Endothelial cell of umbilical vein (primary cell): ENCODE results near the gene SEC61G. TPM values are rescaled to one million over a fixed set of nuclear protein-coding genes. Genes with fewer than 3 reads are reported as not detected.

Experiments
- BruUV-seq: library from RNA; stranded (reverse); fragments of 400-500 nt; replicated peaks from 2 replicates; lab custom pipeline; 2021; lab: Mats Ljungman, UMichigan
- CTCF ChIA-PET: fragments of 300-600, 350-600 bp; sonication (Branson Sonifier 250); formaldehyde crosslinking; loops from one replicate; lab custom pipeline; 2021; ENCODE audit warnings: antibody characterized with exemption, inconsistent platforms; lab: Charles Lee
- POLR2A ChIA-PET: fragments of 300-600, 350-600 bp; sonication (Branson Sonifier 250); formaldehyde crosslinking; loops from one replicate; lab custom pipeline; 2021; ENCODE audit warnings: antibody characterized with exemption, inconsistent platforms; lab: Charles Lee
- DNase-seq: peaks from one replicate; pipeline ENCODE4 v3.0.0-alpha.2; 2011; ENCODE audit warnings: low read depth, low spot score
- FAIRE-seq: peaks from 2 replicates; lab custom pipeline; 2011; peaks lifted over from hg19 to GRCh38; lab: Jason Lieb, UNC
- H2AFZ ChIP-seq: 2 replicates; pipeline ENCODE4 v1.6.0; 2012; ENCODE audit warnings: low read depth, low read length, control low read depth, inconsistent platforms
- H3K27ac ChIP-seq: 2 replicates; pipeline ENCODE4 v1.5.1; 2011; ENCODE audit warnings: low read depth, mild to moderate bottlenecking, control low read depth, low read length, moderate library complexity; ENCODE audit not compliant: insufficient read depth
- H3K27me3 ChIP-seq, 2 experiments: 2 replicates each; pipeline versions ENCODE4 v1.6.0 to v1.6.1; 2011; ENCODE audit warnings: low read length in 2 of 2, mixed read lengths in 1 of 2; ENCODE audit not compliant: control insufficient read depth in 2 of 2, insufficient read depth in 2 of 2
- H3K36me3 ChIP-seq, 2 experiments: 2 replicates in 1 of 2; 3 replicates in 1 of 2; pipeline ENCODE4 v1.5.1; 2011; ENCODE audit warnings: low read length in 2 of 2, mild to moderate bottlenecking in 1 of 2, moderate library complexity in 1 of 2; ENCODE audit not compliant: control insufficient read depth in 2 of 2, insufficient read depth in 2 of 2; ENCODE audit errors: extremely low read depth in 1 of 2
- H3K4me1 ChIP-seq: 3 replicates; pipeline ENCODE4 v1.5.1; 2011; ENCODE audit warnings: mild to moderate bottlenecking, low read length; ENCODE audit not compliant: control insufficient read depth, insufficient read depth; ENCODE audit errors: extremely low read depth
- H3K4me2 ChIP-seq: 2 replicates; pipeline ENCODE4 v1.6.1; 2011; ENCODE audit warnings: low read length, control low read depth, mixed read lengths; ENCODE audit not compliant: insufficient read depth
- H3K4me3 ChIP-seq, 3 experiments: fragments of 200-600 bp in 1 of 3; sonication (generic), shearing (Covaris generic) in 1 of 3; replicated peaks in 1 of 3; 2 replicates each; pipeline ENCODE4 v1.5.1; 2011 to 2016; ENCODE audit warnings: control low read depth in 3 of 3, low read length in 3 of 3, mild to moderate bottlenecking in 2 of 3, inconsistent platforms in 1 of 3, low read depth in 1 of 3, moderate library complexity in 1 of 3; ENCODE audit not compliant: insufficient read depth in 1 of 3
- H3K79me2 ChIP-seq: 2 replicates; pipeline ENCODE4 v1.6.0; 2012; ENCODE audit warnings: low read length, inconsistent platforms; ENCODE audit not compliant: control insufficient read depth, insufficient read depth
- H3K9ac ChIP-seq: replicated peaks from 2 replicates; pipeline ENCODE3; 2011; ENCODE audit warnings: low read length, control low read depth; ENCODE audit not compliant: insufficient read depth; ENCODE audit errors: extremely low read depth
- H3K9me1 ChIP-seq: replicated peaks from 3 replicates; pipeline ENCODE4 v1.6.0; 2011; ENCODE audit warnings: mild to moderate bottlenecking, low read length; ENCODE audit not compliant: control insufficient read depth, insufficient read depth; ENCODE audit errors: extremely low read depth
- H3K9me3 ChIP-seq: replicated peaks from 2 replicates; pipeline ENCODE4 v1.5.1; 2012; ENCODE audit warnings: low read length, inconsistent platforms; ENCODE audit not compliant: control insufficient read depth, insufficient read depth
- H4K20me1 ChIP-seq: replicated peaks from 2 replicates; pipeline ENCODE3; 2011; ENCODE audit warnings: mild to moderate bottlenecking, low read length; ENCODE audit not compliant: control insufficient read depth, insufficient read depth; ENCODE audit errors: extremely low read depth
- CTCF ChIP-seq, 2 donors: IDR thresholded peaks; 1 replicate in 1 of 2; 2 replicates in 1 of 2; pipeline ENCODE4 v1.5.1; 2011; ENCODE audit warnings: low read length in 2 of 2, mild to moderate bottlenecking in 2 of 2, moderate library complexity in 2 of 2, control low read depth in 1 of 2, inconsistent platforms in 1 of 2, low read depth in 1 of 2; ENCODE audit not compliant: insufficient read depth in 1 of 2; ENCODE audit errors: extremely low read depth in 1 of 2
- EZH2 ChIP-seq: IDR thresholded peaks from 2 replicates; pipeline ENCODE4 v1.6.1; 2012; ENCODE audit warnings: borderline replicate concordance, low read depth, mild to moderate bottlenecking, moderate library complexity, low read length, inconsistent platforms; ENCODE audit not compliant: severe bottlenecking
- FOS ChIP-seq: IDR thresholded peaks from 2 replicates; pipeline ENCODE4 v1.6.1; 2011; ENCODE audit warnings: mild to moderate bottlenecking, low read length, moderate library complexity, borderline replicate concordance; ENCODE audit not compliant: insufficient read depth
- GATA2 ChIP-seq: IDR thresholded peaks from 2 replicates; pipeline ENCODE4 v1.7.0; 2011; ENCODE audit warnings: low read depth, mild to moderate bottlenecking, moderate library complexity, mixed read lengths, low read length; ENCODE audit not compliant: insufficient read length, insufficient read depth
- JUN ChIP-seq: IDR thresholded peaks from 2 replicates; pipeline ENCODE4 v1.6.1; 2011; ENCODE audit warnings: borderline replicate concordance, low read depth; ENCODE audit not compliant: insufficient read length, insufficient read depth
- MAX ChIP-seq: IDR thresholded peaks from 2 replicates; pipeline ENCODE4 v1.6.1; 2011; ENCODE audit not compliant: insufficient read depth, insufficient read length
- MYC ChIP-seq: IDR thresholded peaks from one replicate; pipeline ENCODE4 v1.6.1; 2011; ENCODE audit warnings: mild to moderate bottlenecking, low read depth, low read length
- POLR2A ChIP-seq: IDR thresholded peaks from 2 replicates; pipeline ENCODE4 v1.6.1; 2012; ENCODE audit warnings: low read depth, mild to moderate bottlenecking, control low read depth, low read length
- POLR2AphosphoS5 ChIP-seq: IDR thresholded peaks from 2 replicates; pipeline ENCODE4 v1.6.1; 2012; ENCODE audit warnings: low read depth, mild to moderate bottlenecking, control low read depth, low read length, moderate library complexity; ENCODE audit not compliant: insufficient read depth
- dilution Hi-C: fragments of 300-500 bp; cut with MboI; formaldehyde crosslinking; loops from one replicate; pipeline ENCODE4 v1.15.0; 2019; ENCODE audit warnings: low sequenced_read_pairs; ENCODE audit not compliant: extremely low pct_ligation_motif_present
- intact Hi-C: fragments of 100-400 bp; cut with micrococcal nuclease; formaldehyde crosslinking; loops from one replicate; pipeline ENCODE4 v1.10.0; 2022
- polyA plus RNA-seq, 4 experiments: library from polyadenylated mRNA; depleted of rRNA in 3 of 4; stranded (reverse) in 3 of 4; unstranded in 1 of 4; fragments of >200 nt; gene quantifications; 2 replicates each; pipeline versions ENCODE4 v1.2.1 to v1.2.3, GENCODE V29; 2011 to 2012; ENCODE audit warnings: missing spikeins in 1 of 4
- total RNA-seq: library from RNA; stranded (reverse); gene quantifications from 2 replicates; pipeline ENCODE4 v1.2.3, GENCODE V29; 2021

The SEC61G gene
- total and polyA plus RNA-seq, 2 donors (not counting 3 experiments of a cell fraction or from before 2014, with no cell fraction given) = 201 to 401 TPM

GRCh38 chr7:54729107-54729506 is 29.9 kb downstream of the SEC61G start:
- H2AFZ ChIP-seq = no peak overlapping the region
- FAIRE-seq = no peak
- no peak overlapping the region for H3K4me3 ChIP-seq
- no peaks in the 10 kb centered on the region for H3K9me3 ChIP-seq
- H3K79me2 ChIP-seq = no peaks in the 10 kb centered on the region
- H3K27ac ChIP-seq = no peak overlapping the region
- H3K36me3 ChIP-seq = no peaks in the 10 kb centered on the region
- no TSS peak for BruUV-seq
- H3K9me1 ChIP-seq = no peaks in the 10 kb centered on the region
- no peaks in the 10 kb centered on the region for H4K20me1 ChIP-seq
- no peaks in the 10 kb centered on the region for H3K4me1 ChIP-seq
- H3K27me3 ChIP-seq = no peaks in the 10 kb centered on the region
- intact Hi-C loops = no loop called here
- DNase-seq = no peak
- no peak overlapping the region for H3K4me2 ChIP-seq
- no peak for TF ChIP-seq POLR2A
- TF ChIP-seq EZH2 = no peak
- TF ChIP-seq CTCF (IDR thresholded peaks at IDR 0.05; ENCODE audit: extremely low read depth in 1 of 2, insufficient read depth in 1 of 2, low read depth in 1 of 2, low read length in 2 of 2) = no peak
- no peak for TF ChIP-seq FOS
- no peak for TF ChIP-seq MAX
- TF ChIP-seq GATA2 = no peak
- TF ChIP-seq JUN = no peak
- TF ChIP-seq POLR2AphosphoS5 = no peak
- no peak for TF ChIP-seq MYC
- H3K9ac ChIP-seq = no peak overlapping the region
- POLR2A ChIA-PET = no interaction called here
- CTCF ChIA-PET = no interaction called here
- dilution Hi-C loops = no loop called here
